GM23338 (cell line): ENCODE measurements around the gene PPP1R16B. TPM values are rescaled to one million over a fixed set of nuclear protein-coding genes. Genes with fewer than 3 reads are reported as not detected.

Experiments used
- ATAC-seq: fragments of 200-7000 bp; cut with Tn5 transposase; 3 replicates; pipeline ENCODE4 v1.9.1; 2020
- DNase-seq: peaks from one replicate; pipeline ENCODE4 v3.0.0-alpha.2; 2015; ENCODE audit warnings: low spot score
- H2AFZ ChIP-seq: fragments of 200-600 bp; sonication (generic); 2 replicates; pipeline ENCODE4 v1.8.0; 2016; ENCODE audit warnings: antibody characterized with exemption, mild to moderate bottlenecking, moderate library complexity
- H3F3A ChIP-seq: fragments of 200-600 bp; sonication (generic); replicated peaks from 2 replicates; pipeline ENCODE4 v1.8.0; 2017; ENCODE audit warnings: antibody characterized with exemption, mixed run types, low read depth
- H3K27ac ChIP-seq: fragments of 200-600 bp; sonication (generic); 2 replicates; pipeline ENCODE4 v1.6.1; 2016; ENCODE audit warnings: low read depth
- H3K27me3 ChIP-seq: fragments of 200-600 bp; sonication (generic); 2 replicates; pipeline ENCODE4 v1.8.0; 2016; ENCODE audit warnings: mild to moderate bottlenecking, mixed run types, moderate library complexity; ENCODE audit not compliant: insufficient read depth
- H3K36me3 ChIP-seq: fragments of 200-600 bp; sonication (generic); 2 replicates; pipeline ENCODE4 v1.8.0; 2016; ENCODE audit warnings: mild to moderate bottlenecking; ENCODE audit not compliant: insufficient read depth
- H3K4me1 ChIP-seq: fragments of 200-600 bp; sonication (generic); 2 replicates; pipeline ENCODE4 v1.8.0; 2016; ENCODE audit warnings: mild to moderate bottlenecking, moderate library complexity; ENCODE audit not compliant: insufficient read depth
- H3K4me2 ChIP-seq: fragments of 200-600 bp; sonication (generic); 2 replicates; pipeline ENCODE4 v1.7.1; 2017; ENCODE audit warnings: mixed run types
- H3K4me3 ChIP-seq: fragments of 200-600 bp; sonication (generic); 2 replicates; pipeline ENCODE4 v1.6.1; 2016; ENCODE audit warnings: mixed run types
- H3K79me2 ChIP-seq: fragments of 200-600 bp; sonication (generic); replicated peaks from 2 replicates; pipeline ENCODE4 v1.8.0; 2017; ENCODE audit warnings: mild to moderate bottlenecking; ENCODE audit not compliant: insufficient read depth
- H3K9me2 ChIP-seq: fragments of 200-600 bp; sonication (generic); 2 replicates; pipeline ENCODE4 v1.8.0; 2017; ENCODE audit not compliant: insufficient read depth
- H4K20me1 ChIP-seq: fragments of 200-600 bp; sonication (generic); replicated peaks from 2 replicates; pipeline ENCODE4 v1.8.0; 2017; ENCODE audit warnings: mild to moderate bottlenecking; ENCODE audit not compliant: insufficient read depth
- H3K27ac Mint-ChIP-seq: 2 replicates; pipeline ENCODE4 v1.8.0; 2020; ENCODE audit warnings: inconsistent platforms, mild to moderate bottlenecking, moderate library complexity, mixed read lengths
- H3K27me3 Mint-ChIP-seq: 3 replicates; pipeline ENCODE4 v1.8.0; 2022; ENCODE audit warnings: low read depth, mild to moderate bottlenecking, moderate library complexity, mixed read lengths, inconsistent platforms; ENCODE audit not compliant: insufficient read depth, poor library complexity
- H3K36me3 Mint-ChIP-seq: 3 replicates; pipeline ENCODE4 v1.8.0; 2021; ENCODE audit warnings: low read depth, mild to moderate bottlenecking, inconsistent platforms, moderate library complexity, mixed read lengths
- H3K4me1 Mint-ChIP-seq: 3 replicates; pipeline ENCODE4 v1.8.0; 2020; ENCODE audit warnings: mild to moderate bottlenecking, inconsistent platforms, mixed read lengths
- H3K4me3 Mint-ChIP-seq: 3 replicates; pipeline ENCODE4 v1.8.0; 2021; ENCODE audit warnings: moderate library complexity, mild to moderate bottlenecking, inconsistent platforms, mixed read lengths
- H3K9me3 Mint-ChIP-seq: 3 replicates; pipeline ENCODE4 v1.8.0; 2020; ENCODE audit warnings: moderate library complexity, mild to moderate bottlenecking, inconsistent platforms, mixed read lengths
- CREB1 ChIP-seq: fragments of 250-450 bp; sonication (Bioruptor Pico); IDR thresholded peaks from 2 replicates; pipeline ENCODE4 v1.5.0; 2020; ENCODE audit warnings: low read depth, mild to moderate bottlenecking, moderate library complexity
- CTCF ChIP-seq, 2 experiments: fragments of 200-600 bp in 1 of 2; sonication (generic) in 1 of 2; conservative IDR thresholded peaks; 2 replicates each; pipeline versions ENCODE4 v1.5.1 to v1.6.1; 2016 to 2017; ENCODE audit warnings: antibody characterized with exemption in 2 of 2, low read depth in 2 of 2, mild to moderate bottlenecking in 2 of 2, moderate library complexity in 1 of 2
- ETS1 ChIP-seq: IDR thresholded peaks from 2 replicates; pipeline ENCODE4 v1.6.1; 2016; ENCODE audit warnings: antibody characterized with exemption
- EZH2 ChIP-seq: fragments of 200-600 bp; sonication (generic); IDR thresholded peaks from one replicate; pipeline ENCODE4 v1.8.0; 2017; ENCODE audit warnings: antibody characterized with exemption, mild to moderate bottlenecking, low read depth; ENCODE audit not compliant: unreplicated experiment
- EZH2phosphoT487 ChIP-seq: fragments of 200-600 bp; sonication (generic); IDR thresholded peaks from one replicate; pipeline ENCODE4 v1.8.1; 2018; ENCODE audit warnings: antibody characterized with exemption; ENCODE audit not compliant: unreplicated experiment
- STAT1 ChIP-seq: IDR thresholded peaks from one replicate; pipeline ENCODE4 v1.6.1; 2016; ENCODE audit warnings: antibody characterized with exemption; ENCODE audit not compliant: unreplicated experiment
- ZNF462 ChIP-seq: fragments of 250-450 bp; sonication (Bioruptor Pico); IDR thresholded peaks from 2 replicates; pipeline ENCODE4 v1.5.0; 2020; ENCODE audit warnings: mild to moderate bottlenecking, moderate library complexity
- polyA plus RNA-seq: library from polyadenylated mRNA; unstranded; fragments of >200 nt; fragmentation: Nextera tagmentation; extraction: Ambion mirVana; gene quantifications from 2 replicates; pipeline ENCODE4 v1.2.1, GENCODE V29; 2016
- total RNA-seq: library from RNA; depleted of rRNA; stranded (reverse); fragments of >200 nt; shearing (Covaris generic); gene quantifications from 2 replicates; pipeline ENCODE4 v1.2.3, GENCODE V29; 2014

The PPP1R16B gene
- total and polyA plus RNA-seq, 2 experiments from 2014 or later = 1.6 to 11.5 TPM

- peaks cover 14% of the 10 kb centered on the region for H3K9me3 Mint-ChIP-seq
- no peaks in the 10 kb centered on the region for H4K20me1 ChIP-seq
- H3K4me2 ChIP-seq = no peak overlapping the region
- TF ChIP-seq CREB1 (CRISPR knock-in tag) = no peak
- TF ChIP-seq EZH2 = no peak
- TF ChIP-seq ETS1 = no peak
- no peak for TF ChIP-seq STAT1
- no peak for TF ChIP-seq ZNF462 (CRISPR knock-in tag)
- TF ChIP-seq EZH2phosphoT487 = no peak
- no peak for TF ChIP-seq CTCF (conservative IDR thresholded peaks at IDR 0.05; ENCODE audit: low read depth in 2 of 2)
- peaks cover 7% of the 10 kb centered on the region for H3K27me3 Mint-ChIP-seq
- no peak overlapping the region for H3K27ac ChIP-seq
- no peaks in the 10 kb centered on the region for H3K9me2 ChIP-seq
- peaks cover 10% of the 10 kb centered on the region for H3K4me1 Mint-ChIP-seq
- no peak overlapping the region for H3K4me3 ChIP-seq
- no peaks in the 10 kb centered on the region for H3K27me3 ChIP-seq
- H3K4me1 ChIP-seq = peaks cover 13% of the 10 kb centered on the region; the same call in 1 of the 2 replicates
- H3F3A ChIP-seq = no peaks in the 10 kb centered on the region; the same call in 1 of the 2 replicates
- peaks cover 66% of the 10 kb centered on the region for H3K36me3 Mint-ChIP-seq
- no peak overlapping the region for H3K27ac Mint-ChIP-seq
- peaks cover 28% of the 10 kb centered on the region; the same call in 1 of the 2 replicates for H3K36me3 ChIP-seq
- no peak overlapping the region for H2AFZ ChIP-seq
- no peak overlapping the region for H3K4me3 Mint-ChIP-seq
- ATAC-seq (no peak), DNase-seq (no peak)
- no peaks in the 10 kb centered on the region for H3K79me2 ChIP-seq
These were observed 35.0 kb upstream of the PPP1R16B start for GRCh38 chr20:38770546-38770945.
